Measurements from ENCODE around the gene NOTO.
A peak's percentile ranks its signal among the peaks of the same experiment; 100 is the strongest.

Gene NOTO

GRCh38 chr2:73260338-73260984 is 58.1 kb downstream of the NOTO start:
- H3K79me2 ChIP-seq (ENCODE audit: low read length), result no peaks in the 10 kb centered on the region
- H4K20me1 ChIP-seq (ENCODE audit: insufficient read depth, low read length), result no peaks in the 10 kb centered on the region
- no peaks in the 10 kb centered on the region for H3K9me2 ChIP-seq (replicated peaks; ENCODE audit: insufficient read depth, low read length)
- H3F3A ChIP-seq (ENCODE audit: insufficient read depth, low read length), result no peaks in the 10 kb centered on the region; the same call in 1 of the 2 replicates
- no peak overlapping the region for H3K27ac ChIP-seq (ENCODE audit: low read length)
- no peak overlapping the region for H3K9ac ChIP-seq (ENCODE audit: low read length)
- TF ChIP-seq EZH2phosphoT487 (IDR thresholded peaks at IDR 0.05; ENCODE audit: low read length) (no peak), CTCF (IDR thresholded peaks at IDR 0.05; ENCODE audit: low read length) (peak; percentile 29)
- H3K36me3 ChIP-seq (replicated peaks; ENCODE audit: insufficient read depth, low read length), result no peaks in the 10 kb centered on the region
- no peaks in the 10 kb centered on the region for H3K4me1 ChIP-seq (ENCODE audit: low read length)
- H3K4me2 ChIP-seq (ENCODE audit: low read depth, low read length), result no peak overlapping the region
- no peak overlapping the region for H2AFZ ChIP-seq (ENCODE audit: low read length)
- H3K9me3 ChIP-seq (replicated peaks; ENCODE audit: insufficient read depth, low read length), result no peaks in the 10 kb centered on the region
- peak; percentile 13 for DNase-seq
- no peak overlapping the region for H3K4me3 ChIP-seq (ENCODE audit: low read length)
- no peaks in the 10 kb centered on the region for H3K27me3 ChIP-seq (replicated peaks; ENCODE audit: insufficient read depth, low read length)

Data from MM.1S (cell line).